ENCODE results near the gene CDR2. TPM values are rescaled to one million over a fixed set of nuclear protein-coding genes. Genes with fewer than 3 reads are reported as not detected.

CDR2 gene
- total and polyA plus RNA-seq, 11 donors = 3.7 to 12.4 (median 6.0) TPM

DNA sequence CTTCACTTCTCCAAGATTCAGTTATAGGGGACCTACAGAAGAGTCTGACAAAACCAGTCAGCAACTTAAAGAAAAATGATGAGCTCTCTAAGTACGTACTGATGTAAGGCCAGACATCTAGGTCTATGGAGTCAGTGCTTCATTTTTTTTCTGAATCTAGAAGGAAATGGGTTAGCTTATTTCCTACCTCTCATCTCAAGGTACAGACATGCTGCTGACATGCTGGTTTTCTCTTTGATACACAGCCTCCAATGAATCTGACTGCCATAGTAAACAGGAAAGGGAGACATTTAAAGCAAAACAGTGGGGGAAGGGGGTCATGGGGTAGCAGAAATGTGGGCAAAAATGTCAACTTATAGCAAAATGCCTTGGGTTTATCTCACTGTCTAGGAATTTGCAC lies 16.4 kb downstream of the CDR2 start:
- DNase-seq (no peak), ATAC-seq (no peak)
- Histone ChIP-seq H3K27me3 (no peaks in the 10 kb centered on the region), H3K9me3 (no peaks in the 10 kb centered on the region), H3K27ac (peak overlapping the region in 1 of 12 donors; percentile 79), H3K36me3 (peaks cover 0 to 42% (median 25%) of the 10 kb centered on the region in 9 donors), H3K4me1 (peaks cover 0 to 64% (median 5%) of the 10 kb centered on the region in 12 donors), H3K4me3 (no peak overlapping the region)
- TF ChIP-seq POLR2A (IDR thresholded peaks at IDR 0.05) = no peak
- 81 to 93% (median 90%) methylated on average over 1 of the region's 1 CpG for WGBS, 4 donors
- intact Hi-C loops (cut with DNase I) = loop anchor here in 2 of 10 donors (5.0 to 10.0 kb wide), 2 partner anchors 36 to 47 kb away; no protein-coding TSS in a partner anchor

DNA sequence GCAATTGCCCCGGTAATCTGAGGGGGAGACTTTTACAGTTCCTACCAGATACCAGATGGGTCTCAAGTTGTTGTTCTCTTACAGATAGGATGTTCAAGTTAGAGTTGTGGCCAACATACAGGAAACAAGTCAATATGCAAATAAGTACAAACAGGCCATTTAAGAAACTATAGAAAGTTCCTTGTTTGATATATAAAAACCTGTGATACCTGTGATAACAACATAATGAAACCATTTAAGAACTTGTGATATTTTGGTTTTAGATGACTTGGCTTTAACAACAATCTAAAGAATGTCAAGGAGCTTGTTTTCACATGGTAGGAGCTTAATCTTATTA lies 16.8 kb downstream of the CDR2 start:
- Histone ChIP-seq H3K27ac (peak overlapping the region in 1 of 12 donors; percentile 79), H3K27me3 (no peaks in the 10 kb centered on the region), H3K36me3 (peaks cover 0 to 41% (median 21%) of the 10 kb centered on the region in 9 donors), H3K4me1 (peaks cover 0 to 68% (median 5%) of the 10 kb centered on the region in 12 donors), H3K9me3 (no peaks in the 10 kb centered on the region), H3K4me3 (no peak overlapping the region)
- ATAC-seq (no peak), DNase-seq (no peak)
- TF ChIP-seq, protein P1, sequence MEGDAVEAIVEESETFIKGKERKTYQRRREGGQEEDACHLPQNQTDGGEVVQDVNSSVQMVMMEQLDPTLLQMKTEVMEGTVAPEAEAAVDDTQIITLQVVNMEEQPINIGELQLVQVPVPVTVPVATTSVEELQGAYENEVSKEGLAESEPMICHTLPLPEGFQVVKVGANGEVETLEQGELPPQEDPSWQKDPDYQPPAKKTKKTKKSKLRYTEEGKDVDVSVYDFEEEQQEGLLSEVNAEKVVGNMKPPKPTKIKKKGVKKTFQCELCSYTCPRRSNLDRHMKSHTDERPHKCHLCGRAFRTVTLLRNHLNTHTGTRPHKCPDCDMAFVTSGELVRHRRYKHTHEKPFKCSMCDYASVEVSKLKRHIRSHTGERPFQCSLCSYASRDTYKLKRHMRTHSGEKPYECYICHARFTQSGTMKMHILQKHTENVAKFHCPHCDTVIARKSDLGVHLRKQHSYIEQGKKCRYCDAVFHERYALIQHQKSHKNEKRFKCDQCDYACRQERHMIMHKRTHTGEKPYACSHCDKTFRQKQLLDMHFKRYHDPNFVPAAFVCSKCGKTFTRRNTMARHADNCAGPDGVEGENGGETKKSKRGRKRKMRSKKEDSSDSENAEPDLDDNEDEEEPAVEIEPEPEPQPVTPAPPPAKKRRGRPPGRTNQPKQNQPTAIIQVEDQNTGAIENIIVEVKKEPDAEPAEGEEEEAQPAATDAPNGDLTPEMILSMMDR (IDR thresholded peaks at IDR 0.05) = no peak
- TF ChIP-seq POLR2A (IDR thresholded peaks at IDR 0.05) = no peak
- intact Hi-C loops (cut with DNase I) = loop anchor here in 2 of 10 donors (5.0 to 10.0 kb wide), 2 partner anchors 35 to 47 kb away; no protein-coding TSS in a partner anchor
- WGBS, 4 donors = 53 to 78% (median 58%) methylated on average over 1 of the region's 1 CpG

DNA sequence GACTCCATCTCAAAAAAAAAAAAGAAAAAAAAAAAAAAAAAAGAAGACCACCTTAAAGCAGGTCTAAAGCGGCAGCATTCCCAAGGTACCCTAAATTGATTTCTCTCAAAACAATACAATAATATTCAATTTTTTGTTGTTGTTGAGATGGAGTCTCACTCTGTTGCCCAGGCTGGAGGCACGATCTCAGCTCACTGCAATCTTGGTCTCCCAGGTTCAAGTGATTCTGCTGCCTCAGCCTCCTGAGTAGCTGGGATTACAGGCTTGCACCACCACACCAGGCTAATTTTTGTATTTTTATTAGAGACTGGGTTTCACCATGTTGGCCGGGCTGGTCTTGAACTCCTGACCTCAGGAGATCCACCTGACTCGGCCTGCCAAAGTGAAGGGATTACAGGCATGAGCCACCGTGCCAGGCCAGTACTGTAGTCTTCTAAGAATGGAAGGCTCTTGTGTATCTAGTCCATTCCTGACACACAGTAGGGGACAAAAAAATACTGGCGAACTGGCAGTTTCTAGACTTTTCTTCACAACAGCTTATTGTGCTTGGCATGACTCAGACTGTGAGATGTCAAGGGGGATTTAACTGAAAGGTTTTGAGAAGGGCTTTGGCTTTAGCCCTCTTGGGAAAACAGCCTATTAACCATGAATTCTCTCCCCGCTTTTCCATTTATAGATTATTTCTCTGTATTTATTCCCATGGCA lies 17.3 kb downstream of the CDR2 start:
- TF ChIP-seq POLR2A (IDR thresholded peaks at IDR 0.05) = no peak
- TF ChIP-seq, protein P1 (IDR thresholded peaks at IDR 0.05) = no peak
- ATAC-seq (no peak), DNase-seq (no peak)
- peaks cover 0 to 74% (median 5%) of the 10 kb centered on the region in 12 donors for H3K4me1 ChIP-seq
- H3K27me3 ChIP-seq = no peaks in the 10 kb centered on the region
- intact Hi-C loops (cut with DNase I) = loop anchor here in 2 of 10 donors (5.0 to 10.0 kb wide), 2 partner anchors 35 to 48 kb away; no protein-coding TSS in a partner anchor
- peak overlapping the region in 1 of 12 donors; percentile 79 for H3K27ac ChIP-seq
- 83 to 93% (median 90%) methylated on average over 7 of the region's 7 CpGs for WGBS, 4 donors
- H3K4me3 ChIP-seq = no peak overlapping the region
- H3K9me3 ChIP-seq = no peaks in the 10 kb centered on the region
- peaks cover 0 to 41% (median 15%) of the 10 kb centered on the region in 9 donors for H3K36me3 ChIP-seq

DNA sequence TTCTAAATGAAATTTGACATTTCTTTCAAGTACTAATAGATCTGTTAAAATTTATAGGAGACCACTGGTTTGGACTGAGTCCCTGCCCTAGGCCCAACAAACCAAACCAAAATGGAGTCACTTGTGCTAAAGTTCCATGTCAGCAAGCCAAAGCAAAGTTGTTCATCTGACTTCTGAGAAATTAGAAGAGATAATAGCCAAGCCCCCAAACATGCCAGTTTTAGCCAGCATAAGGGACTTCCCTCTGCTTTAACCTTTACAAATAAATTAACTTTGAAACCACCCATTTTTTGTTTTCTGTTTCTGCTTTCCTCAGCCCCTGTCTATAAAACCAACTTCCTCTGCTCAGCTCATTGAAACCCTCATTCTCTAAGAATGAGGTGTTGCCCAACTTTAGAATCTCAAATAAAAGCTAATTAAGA lies 18.9 kb downstream of the CDR2 start:
- peak overlapping the region in 1 of 12 donors; percentile 38 for H3K27ac ChIP-seq
- no peak overlapping the region for H3K4me3 ChIP-seq
- DNase-seq = no peak
- TF ChIP-seq POLR2A (IDR thresholded peaks at IDR 0.05) = no peak
- TF ChIP-seq, protein P1 (IDR thresholded peaks at IDR 0.05) = no peak
- H3K9me3 ChIP-seq = no peaks in the 10 kb centered on the region
- intact Hi-C loops (cut with DNase I) = loop anchor here in 2 of 10 donors (5.0 to 10.0 kb wide), 2 partner anchors 33 to 49 kb away; no protein-coding TSS in a partner anchor
- peaks cover 0 to 43% (median 4%) of the 10 kb centered on the region in 9 donors for H3K36me3 ChIP-seq
- H3K4me1 ChIP-seq = peaks cover 0 to 65% (median 5%) of the 10 kb centered on the region in 12 donors
- no peak for ATAC-seq
- no peaks in the 10 kb centered on the region for H3K27me3 ChIP-seq

Measured in heart left ventricle (tissue), 16 donors.